ENCODE data around the gene FANCI.

DNA sequence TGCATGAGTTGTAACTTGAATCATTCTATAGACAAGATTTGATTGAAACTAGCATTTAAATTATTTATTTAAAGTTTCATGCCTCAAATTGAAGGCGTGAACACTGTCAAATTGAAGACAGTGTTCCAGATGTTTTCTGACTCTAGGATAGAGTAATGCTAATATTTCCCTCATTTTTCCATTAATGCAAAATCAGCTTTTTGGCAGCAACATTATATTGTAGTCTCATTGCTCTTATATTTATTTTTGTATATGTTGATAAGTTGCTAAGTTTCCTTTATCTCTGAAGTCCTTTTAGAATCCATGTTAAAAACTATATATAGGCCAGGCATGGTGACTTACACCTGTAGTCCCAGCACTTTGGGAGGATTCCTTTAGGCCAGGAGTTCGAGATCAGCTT, 4.8 kb downstream of the FANCI start:
- TF ChIP-seq, protein P1, sequence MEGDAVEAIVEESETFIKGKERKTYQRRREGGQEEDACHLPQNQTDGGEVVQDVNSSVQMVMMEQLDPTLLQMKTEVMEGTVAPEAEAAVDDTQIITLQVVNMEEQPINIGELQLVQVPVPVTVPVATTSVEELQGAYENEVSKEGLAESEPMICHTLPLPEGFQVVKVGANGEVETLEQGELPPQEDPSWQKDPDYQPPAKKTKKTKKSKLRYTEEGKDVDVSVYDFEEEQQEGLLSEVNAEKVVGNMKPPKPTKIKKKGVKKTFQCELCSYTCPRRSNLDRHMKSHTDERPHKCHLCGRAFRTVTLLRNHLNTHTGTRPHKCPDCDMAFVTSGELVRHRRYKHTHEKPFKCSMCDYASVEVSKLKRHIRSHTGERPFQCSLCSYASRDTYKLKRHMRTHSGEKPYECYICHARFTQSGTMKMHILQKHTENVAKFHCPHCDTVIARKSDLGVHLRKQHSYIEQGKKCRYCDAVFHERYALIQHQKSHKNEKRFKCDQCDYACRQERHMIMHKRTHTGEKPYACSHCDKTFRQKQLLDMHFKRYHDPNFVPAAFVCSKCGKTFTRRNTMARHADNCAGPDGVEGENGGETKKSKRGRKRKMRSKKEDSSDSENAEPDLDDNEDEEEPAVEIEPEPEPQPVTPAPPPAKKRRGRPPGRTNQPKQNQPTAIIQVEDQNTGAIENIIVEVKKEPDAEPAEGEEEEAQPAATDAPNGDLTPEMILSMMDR (conservative IDR thresholded peaks at IDR 0.05), result no peak
- no peak for TF ChIP-seq ZFX (IDR thresholded peaks at IDR 0.05)
